ENCODE data around the gene RALGAPB.

The RALGAPB gene

GRCh38 chr20:38551056-38551626 is 78.5 kb downstream of the RALGAPB start:
- DNase-seq, result no peak

- DNase-seq, result no peak
Observed at GRCh38 chr20:38554986-38555385, 82.3 kb downstream of the RALGAPB start.

DNA sequence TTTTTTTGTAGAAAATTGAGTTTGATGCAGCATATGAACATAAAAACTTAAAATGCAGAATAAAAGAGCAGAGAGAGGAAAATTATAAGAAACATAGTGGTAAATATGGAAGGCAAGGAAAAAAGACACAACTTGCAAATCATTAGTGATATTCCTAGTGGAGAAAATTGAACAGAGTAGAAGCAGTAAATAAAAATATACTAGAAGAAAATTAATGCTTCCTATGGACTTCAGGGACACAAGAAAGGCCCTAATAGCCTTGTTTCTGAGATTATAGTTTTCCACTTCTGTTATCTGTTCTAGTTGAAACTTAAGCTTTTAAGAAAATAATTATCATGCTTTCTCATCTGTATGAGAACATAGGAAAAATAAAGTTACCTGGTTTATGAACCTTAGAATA is 82.8 kb downstream of the RALGAPB start:
- DNase-seq, result no peak

GRCh38 chr20:38557174-38557573 is 84.5 kb downstream of the RALGAPB start:
- DNase-seq, result no peak

- DNase-seq, result no peak
Observed at GRCh38 chr20:38558596-38559360, 86.1 kb downstream of the RALGAPB start.

- DNase-seq, result no peak
Observed at GRCh38 chr20:38559764-38560163, 87.1 kb downstream of the RALGAPB start.

DNA sequence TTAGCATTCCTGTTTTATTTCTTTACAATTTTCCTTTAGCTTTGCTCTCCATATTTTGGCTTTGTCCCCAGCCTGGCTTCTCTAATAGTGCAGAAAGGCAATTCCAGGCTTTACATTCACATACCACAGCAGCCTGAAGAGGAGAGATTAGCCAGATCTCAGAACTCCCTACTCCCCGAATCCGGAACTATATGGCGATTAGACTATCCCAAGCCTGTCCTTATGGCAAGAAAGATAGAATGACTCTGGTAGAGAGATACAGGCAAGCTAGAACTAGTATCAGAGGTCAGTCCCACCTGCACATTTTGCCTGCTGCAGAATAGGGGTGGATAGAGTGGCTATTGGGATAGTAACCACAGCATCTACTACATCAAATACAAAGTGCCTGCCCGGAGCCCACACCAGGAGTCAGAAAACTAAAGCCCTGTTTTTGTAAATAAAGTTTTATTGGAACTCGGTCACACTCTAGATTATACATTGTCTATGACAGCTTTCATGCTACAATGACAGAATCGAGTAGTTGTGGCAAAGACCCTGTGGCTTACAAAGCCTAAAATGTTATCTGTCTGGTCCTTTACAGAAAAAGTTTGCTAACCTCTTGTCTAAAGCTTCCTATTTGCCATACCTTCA is 91.3 kb downstream of the RALGAPB start:
- DNase-seq, result no peak

DNA sequence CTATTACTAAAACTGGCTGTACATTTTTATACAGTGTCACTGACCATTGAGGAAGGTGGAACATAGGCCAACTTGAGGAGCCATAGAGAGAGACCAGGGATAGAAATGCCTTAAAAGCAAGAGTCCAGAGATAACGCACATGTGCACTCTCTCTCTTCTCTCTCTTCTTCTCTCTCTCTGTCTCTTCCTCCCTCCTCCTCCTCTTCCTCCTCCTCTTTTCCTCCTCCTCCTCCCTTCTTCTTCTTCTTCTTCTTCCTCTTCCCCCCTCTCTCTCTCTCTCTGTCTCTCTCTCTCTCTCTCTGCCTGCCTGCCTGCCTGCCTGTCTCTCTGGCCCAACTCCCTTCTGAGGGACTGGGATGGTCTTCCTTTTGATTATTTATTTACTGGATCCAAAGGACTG is 92.0 kb downstream of the RALGAPB start:
- DNase-seq, result no peak

- DNase-seq, result no peak
Observed at GRCh38 chr20:38566036-38566598, 93.5 kb downstream of the RALGAPB start.

- DNase-seq, result no peak
Observed at GRCh38 chr20:38569747-38570525, 97.3 kb downstream of the RALGAPB start.

- DNase-seq, result no peak
Observed at GRCh38 chr20:38573413-38573812, 100.8 kb downstream of the RALGAPB start.

DNA sequence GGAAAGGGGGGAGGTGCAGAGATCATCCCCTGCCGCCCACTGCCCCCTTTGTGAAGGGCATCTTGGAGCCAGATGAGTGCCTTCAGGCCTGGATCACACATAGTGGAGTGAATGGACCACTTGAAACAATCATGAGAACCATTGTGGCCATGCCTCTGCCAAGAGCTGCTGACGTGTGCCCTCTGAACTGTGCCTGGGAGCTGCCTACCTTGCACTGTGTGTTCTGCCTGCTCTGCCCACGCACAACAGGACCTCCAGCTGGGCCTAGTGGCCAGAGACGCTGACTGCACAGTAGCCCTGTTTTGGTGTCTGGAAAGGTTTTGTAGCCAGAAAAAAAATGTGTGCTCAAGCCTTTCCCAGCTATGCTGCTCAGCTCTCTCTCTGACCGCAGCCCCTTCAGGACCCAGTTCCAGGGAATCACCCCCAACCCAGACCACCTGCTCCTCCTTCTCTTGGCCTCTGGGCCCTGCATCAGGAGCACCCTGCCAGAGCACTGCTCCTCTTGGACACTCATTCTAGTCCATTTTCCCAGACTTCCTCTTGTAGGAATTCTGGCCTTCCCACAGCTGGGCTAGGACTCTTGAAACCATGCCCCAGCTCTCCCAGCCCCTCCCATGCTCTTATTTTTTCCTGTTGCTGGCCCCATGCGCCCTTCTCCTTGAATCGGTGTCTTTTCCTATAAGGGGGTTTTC is 106.7 kb downstream of the RALGAPB start:
- no peak for DNase-seq

- DNase-seq, result no peak
Observed at GRCh38 chr20:38579921-38580320, 107.3 kb downstream of the RALGAPB start.

DNA sequence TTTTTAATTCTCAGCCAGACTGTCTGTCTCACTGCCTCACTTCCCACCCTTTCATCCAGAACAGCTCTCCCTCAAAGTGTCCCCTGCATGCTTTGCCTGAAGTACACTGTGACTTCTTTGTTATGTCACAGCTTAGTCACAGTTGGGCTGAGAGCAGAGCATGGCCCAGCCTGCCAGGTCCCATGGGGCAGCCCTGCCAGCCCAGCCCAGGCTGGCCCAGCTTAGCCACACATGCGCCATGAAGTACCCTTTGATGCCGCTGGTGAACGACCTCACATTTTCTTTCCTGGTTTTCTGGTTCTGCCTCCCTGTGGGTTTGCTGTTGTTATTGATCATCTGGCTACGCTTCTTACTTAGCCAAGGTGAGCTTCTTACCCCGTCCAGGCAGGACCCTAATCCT is 108.4 kb downstream of the RALGAPB start, which contains the start of gene ADIG:
ADIG (plus strand) TSS at position 185 of the 400 bp plus-strand sequence; CDS start at position 239, 54 bp downstream.
- DNase-seq, result no peak

DNA sequence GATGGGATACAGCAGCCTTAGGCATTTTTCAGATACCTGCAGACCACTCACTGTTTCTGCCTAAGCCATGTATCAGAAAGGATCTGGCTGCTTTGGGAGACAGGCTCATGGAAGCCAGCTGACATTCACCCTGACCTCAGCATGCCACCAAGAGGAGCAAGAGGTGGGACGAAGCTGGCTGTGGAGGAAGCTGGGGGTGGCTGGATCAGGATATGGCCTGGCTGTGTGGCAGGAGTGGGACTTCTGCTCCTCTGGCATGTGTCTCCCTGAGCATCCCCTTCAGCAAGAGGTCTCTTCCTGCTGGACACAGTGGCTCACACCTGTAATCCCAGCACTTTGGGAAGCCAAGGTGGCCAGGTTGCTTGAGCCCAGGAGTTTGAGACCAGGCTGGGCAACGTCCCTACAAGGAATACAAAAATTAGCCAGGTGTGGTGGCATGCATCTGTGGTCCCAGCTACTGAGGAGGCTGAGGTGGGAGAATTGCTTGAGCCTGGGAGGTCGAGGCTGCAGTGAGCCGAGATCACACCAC is 109.3 kb downstream of the RALGAPB start:
- DNase-seq, result no peak

GRCh38 chr20:38583306-38583705 is 110.7 kb downstream of the RALGAPB start:
- DNase-seq, result no peak

DNA sequence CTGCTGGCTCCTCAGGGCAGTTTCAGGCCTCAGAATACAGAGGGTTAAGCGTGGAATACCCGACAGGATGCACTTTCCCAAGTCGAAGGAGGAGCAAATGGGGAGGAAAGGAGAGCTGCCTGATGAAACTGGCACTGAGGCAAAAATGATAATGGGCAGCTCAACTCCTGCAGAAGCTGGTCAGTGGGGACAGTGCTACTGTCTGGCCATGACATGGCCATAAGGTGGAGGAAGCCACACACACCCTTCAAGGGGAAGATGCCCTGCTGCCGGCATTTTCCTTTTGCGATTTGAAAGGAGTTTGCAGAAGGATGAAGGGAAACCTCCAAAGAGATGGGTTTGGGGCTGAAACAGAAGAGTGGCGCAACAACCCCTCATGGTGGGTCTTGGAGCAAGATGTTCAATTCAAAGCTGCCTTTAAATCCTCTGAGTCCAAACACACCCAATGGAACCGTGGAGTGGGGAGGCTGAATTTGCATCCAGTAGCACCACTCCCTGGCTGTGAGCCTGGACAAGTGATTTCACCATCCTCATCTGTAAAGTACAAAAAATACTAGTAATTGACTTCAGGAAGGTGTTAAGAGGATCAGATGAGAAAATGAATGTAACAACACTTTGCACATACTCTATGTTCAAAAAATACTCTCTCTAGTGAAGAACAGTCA is 111.6 kb downstream of the RALGAPB start:
- no peak for DNase-seq

GRCh38 chr20:38585404-38586180 is 112.9 kb downstream of the RALGAPB start:
- DNase-seq, result no peak

- no peak for DNase-seq
Observed at GRCh38 chr20:38586181-38586525, 113.5 kb downstream of the RALGAPB start.

DNA sequence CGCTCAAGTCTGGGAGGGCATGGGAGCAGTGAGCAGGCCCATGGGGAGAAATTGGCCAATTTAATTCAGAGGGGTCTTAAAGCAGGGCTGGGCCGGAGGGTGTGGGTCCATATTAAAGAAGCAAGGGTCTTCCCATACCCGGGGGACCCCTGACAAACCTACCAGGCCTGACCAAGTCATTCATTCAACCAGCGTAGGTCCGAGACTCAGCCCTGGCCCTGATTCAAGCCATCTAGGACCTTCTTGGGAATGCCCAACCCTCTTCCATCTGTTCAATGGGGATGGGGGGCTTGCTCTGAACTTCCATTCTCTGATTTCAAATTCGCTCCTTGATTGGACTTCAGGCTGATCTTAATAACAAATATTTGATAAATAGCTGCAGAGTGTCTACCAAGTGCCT is 115.7 kb downstream of the RALGAPB start:
- no peak for DNase-seq

- DNase-seq, result no peak
Observed at GRCh38 chr20:38589351-38589750, 116.7 kb downstream of the RALGAPB start.
